Testis (tissue), 3 donors: Measurements from ENCODE around the gene KRT6B. TPM values are rescaled to one million over a fixed set of nuclear protein-coding genes. Genes with fewer than 3 reads are reported as not detected.

Experiments used
- DNase-seq: peaks from one replicate; pipeline ENCODE4 v3.0.0-alpha.2; 2019
- H3K27ac ChIP-seq, 2 donors: fragments of 200-600 bp; sonication (generic); one replicate each; pipeline ENCODE4 v1.5.1; 2019
- H3K27me3 ChIP-seq: fragments of 200-600 bp; sonication (generic); one replicate; pipeline ENCODE4 v1.5.1; 2019
- H3K36me3 ChIP-seq: fragments of 200-600 bp; sonication (generic); one replicate; pipeline ENCODE4 v1.5.1; 2017; ENCODE audit warnings: low read depth; ENCODE audit errors: missing control alignments
- H3K4me1 ChIP-seq: fragments of 200-600 bp; sonication (generic); one replicate; pipeline ENCODE4 v1.5.1; 2019
- H3K4me3 ChIP-seq, 2 donors: fragments of 200-600 bp; sonication (generic); one replicate each; pipeline ENCODE4 v1.5.1; 2017 to 2019
- H3K9me3 ChIP-seq: fragments of 200-600 bp; sonication (generic); one replicate; pipeline ENCODE4 v1.5.1; 2017
- CTCF ChIP-seq, 3 experiments: fragments of 450-650 bp in 2 of 3; fragments of 200-600 bp in 1 of 3; sonication (generic) in 1 of 3; IDR thresholded peaks; one replicate each; pipeline ENCODE4 v1.5.1; 2016 to 2019; ENCODE audit warnings: antibody characterized with exemption in 3 of 3, mild to moderate bottlenecking in 2 of 3, moderate library complexity in 1 of 3
- POLR2A ChIP-seq: fragments of 450-650 bp; IDR thresholded peaks from one replicate; pipeline ENCODE4 v1.6.1; 2017; ENCODE audit warnings: antibody characterized with exemption, mild to moderate bottlenecking, moderate library complexity
- WGBS, 2 donors: methylation state at CpG; one replicate each; pipeline ENCODE4 v1.1.5; 2018; 5-methylcytosine and 5-hydroxymethylcytosine counted together
- intact Hi-C: fragments of 100-400 bp; cut with DNase I; formaldehyde crosslinking; loops from one replicate; pipeline ENCODE4 v1.15.1; 2023; ENCODE audit warnings: low total_unique reads
- polyA plus RNA-seq: library from polyadenylated mRNA; stranded (reverse); fragments of 350-450 nt; fragmentation: Illumina TruSeq; extraction: RNeasy Lipid Tissue Mini Kit (QIAGEN cat#74804); gene quantifications from one replicate; pipeline ENCODE4 v1.2.3, GENCODE V29; 2014; ENCODE audit warnings: low read depth, low replicate concordance; ENCODE audit not compliant: insufficient read depth
- total RNA-seq, 2 donors: library from RNA; depleted of rRNA; stranded (reverse); fragments of >200 nt; gene quantifications; one replicate each; pipeline ENCODE4 v1.2.3, GENCODE V29; 2016

The KRT6B gene
- total and polyA plus RNA-seq, 3 donors from 2014 or later, result 0.19 TPM; not detected in 2

- DNase-seq, result no peak
- Histone ChIP-seq H3K36me3 (no peaks in the 10 kb centered on the region), H3K4me1 (no peaks in the 10 kb centered on the region), H3K4me3 (no peak overlapping the region), H3K9me3 (no peaks in the 10 kb centered on the region), H3K27me3 (no peaks in the 10 kb centered on the region), H3K27ac (no peak overlapping the region)
- WGBS, 2 donors, result 93 to 96% methylated on average over 2 of the region's 2 CpGs
- intact Hi-C loops, result no loop called here
- TF ChIP-seq POLR2A (no peak), CTCF (IDR thresholded peaks at IDR 0.05) (no peak)
Measured at GRCh38 chr12:52402377-52402776, 49.6 kb downstream of the KRT6B start.

GRCh38 chr12:52401926-52402325 is 50.0 kb downstream of the KRT6B start:
- no peak for DNase-seq
- intact Hi-C loops, result no loop called here
- H3K4me3 ChIP-seq, result no peak overlapping the region
- TF ChIP-seq CTCF (IDR thresholded peaks at IDR 0.05) (no peak), POLR2A (no peak)
- no peaks in the 10 kb centered on the region for H3K4me1 ChIP-seq
- H3K36me3 ChIP-seq, result no peaks in the 10 kb centered on the region
- no peaks in the 10 kb centered on the region for H3K9me3 ChIP-seq
- 77 to 85% methylated on average over 4 of the region's 4 CpGs for WGBS, 2 donors
- no peak overlapping the region for H3K27ac ChIP-seq
- no peaks in the 10 kb centered on the region for H3K27me3 ChIP-seq

- no peak overlapping the region for H3K27ac ChIP-seq
- TF ChIP-seq POLR2A (no peak), CTCF (IDR thresholded peaks at IDR 0.05) (no peak)
- no peaks in the 10 kb centered on the region for H3K36me3 ChIP-seq
- no peaks in the 10 kb centered on the region for H3K9me3 ChIP-seq
- intact Hi-C loops, result no loop called here
- WGBS, 2 donors, result 91 to 96% methylated on average over 5 of the region's 5 CpGs
- no peaks in the 10 kb centered on the region for H3K4me1 ChIP-seq
- no peaks in the 10 kb centered on the region for H3K27me3 ChIP-seq
- DNase-seq, result no peak
- no peak overlapping the region for H3K4me3 ChIP-seq
Measured at GRCh38 chr12:52401526-52401925, 50.4 kb downstream of the KRT6B start.

GRCh38 chr12:52400906-52401305 is 51.0 kb downstream of the KRT6B start:
- H3K9me3 ChIP-seq, result no peaks in the 10 kb centered on the region
- no peak overlapping the region for H3K27ac ChIP-seq
- H3K4me1 ChIP-seq, result no peaks in the 10 kb centered on the region
- DNase-seq, result no peak
- no peaks in the 10 kb centered on the region for H3K27me3 ChIP-seq
- no peak overlapping the region for H3K4me3 ChIP-seq
- no peaks in the 10 kb centered on the region for H3K36me3 ChIP-seq
- WGBS, 2 donors, result 87 to 93% methylated on average over 9 of the region's 9 CpGs
- TF ChIP-seq CTCF (IDR thresholded peaks at IDR 0.05), result no peak
- TF ChIP-seq POLR2A, result no peak
- intact Hi-C loops, result no loop called here

- no peaks in the 10 kb centered on the region for H3K4me1 ChIP-seq
- WGBS, 2 donors, result 93 to 94% methylated on average over 13 to 16 of the region's 16 CpGs
Measured at GRCh38 chr12:52399756-52400155, 52.2 kb downstream of the KRT6B start.

More at GRCh38 chr12:52399756-52400155, 52.2 kb downstream of the KRT6B start:
- intact Hi-C loops, result no loop called here
- DNase-seq, result no peak
- TF ChIP-seq POLR2A, result no peak
- no peak for TF ChIP-seq CTCF (IDR thresholded peaks at IDR 0.05)
- Histone ChIP-seq H3K27me3 (no peaks in the 10 kb centered on the region), H3K4me3 (no peak overlapping the region), H3K9me3 (no peaks in the 10 kb centered on the region), H3K27ac (no peak overlapping the region), H3K36me3 (no peaks in the 10 kb centered on the region)
